UCSD-AML1 (cell line): ENCODE measurements around the gene EFCAB12.
"Not testable (repeated sequence)": the region's sequence is repeated elsewhere in the genome, so short reads cannot be mapped to it uniquely, and the experiment has no call there.

ENCODE experiments used
- DNase-seq: peaks from one replicate; lab custom pipeline; 2025; ENCODE audit not compliant: unreplicated experiment; lab: John Stamatoyannopoulos, UW

EFCAB12 gene

DNA sequence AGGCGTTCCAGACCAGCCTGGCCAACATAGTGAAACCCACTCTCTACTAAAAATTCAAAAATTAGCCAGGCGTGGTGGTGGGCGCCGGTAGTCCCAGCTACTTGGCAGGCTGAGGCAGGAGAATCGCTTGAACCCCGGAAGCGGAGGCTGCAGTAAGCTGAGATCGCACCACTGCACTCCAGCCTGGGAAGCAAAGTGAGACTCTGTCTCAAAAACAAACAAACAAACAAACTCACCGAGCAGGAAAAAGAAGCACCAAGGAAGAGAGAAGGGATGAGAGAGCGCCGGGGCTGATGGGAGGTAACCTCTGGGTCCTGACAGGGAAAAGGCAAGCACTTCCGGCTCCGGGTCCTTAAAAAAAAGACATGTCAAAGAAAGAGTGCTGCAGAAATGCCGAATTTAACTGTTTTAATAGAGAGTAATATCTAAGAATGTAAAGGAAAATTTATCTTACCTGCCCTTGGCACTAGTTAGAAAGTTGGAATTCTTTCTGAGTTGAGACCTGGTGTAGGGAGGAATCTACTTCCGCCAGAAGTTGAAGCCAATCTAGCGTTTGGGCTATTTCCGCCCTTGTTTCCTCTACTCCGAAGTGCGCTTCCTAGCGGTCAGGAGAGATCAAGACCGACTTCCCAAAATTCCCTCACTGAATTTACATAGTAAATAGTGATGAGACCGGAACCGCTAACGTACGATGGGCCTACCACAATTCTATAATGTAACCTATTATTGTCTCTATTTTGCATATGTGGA lies 29.1 kb downstream of the EFCAB12 start:
- peak; percentile 67 for DNase-seq

DNA sequence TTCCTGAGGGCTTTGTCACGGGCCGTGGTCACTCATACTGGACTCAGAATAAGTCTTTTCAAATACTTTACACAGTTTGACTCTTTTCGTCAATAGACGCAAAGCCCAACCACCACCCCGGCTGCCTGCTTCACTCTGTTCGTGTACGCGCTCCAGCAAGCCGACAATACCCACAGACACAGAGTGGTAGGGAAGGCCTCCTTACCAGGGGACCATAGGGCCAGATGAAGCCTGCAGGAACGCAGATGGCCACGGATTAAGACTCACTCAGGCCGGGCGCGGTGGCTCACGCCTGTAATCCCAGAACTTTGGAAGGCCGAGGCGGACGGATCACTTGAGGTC lies 29.7 kb downstream of the EFCAB12 start:
- no peak for DNase-seq

GRCh38 chr3:129393760-129394564 lies 34.5 kb downstream of the EFCAB12 start:
- DNase-seq: not testable (repeated sequence)

DNA sequence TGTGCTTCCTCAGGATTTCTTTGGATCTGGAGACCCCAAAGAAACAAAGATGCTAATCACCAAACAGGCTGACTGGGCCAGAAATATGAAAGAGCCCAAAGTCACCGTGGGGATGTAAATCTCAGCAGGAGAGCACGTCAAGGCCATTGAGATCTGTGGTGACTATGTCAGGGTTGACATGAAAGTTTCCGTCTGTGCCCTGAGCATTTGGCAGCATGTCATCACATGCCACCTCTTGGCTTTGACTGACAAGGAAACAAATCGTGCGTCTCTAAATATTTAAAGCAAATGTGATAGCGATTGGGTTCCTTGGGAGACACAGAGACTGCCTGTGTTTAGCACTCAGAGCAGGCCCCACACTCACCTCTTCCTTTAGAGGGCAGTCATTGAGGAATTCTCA lies 35.2 kb downstream of the EFCAB12 start:
- DNase-seq: no peak

GRCh38 chr3:129392106-129392887 lies 36.1 kb downstream of the EFCAB12 start:
- DNase-seq: not testable (repeated sequence)

DNA sequence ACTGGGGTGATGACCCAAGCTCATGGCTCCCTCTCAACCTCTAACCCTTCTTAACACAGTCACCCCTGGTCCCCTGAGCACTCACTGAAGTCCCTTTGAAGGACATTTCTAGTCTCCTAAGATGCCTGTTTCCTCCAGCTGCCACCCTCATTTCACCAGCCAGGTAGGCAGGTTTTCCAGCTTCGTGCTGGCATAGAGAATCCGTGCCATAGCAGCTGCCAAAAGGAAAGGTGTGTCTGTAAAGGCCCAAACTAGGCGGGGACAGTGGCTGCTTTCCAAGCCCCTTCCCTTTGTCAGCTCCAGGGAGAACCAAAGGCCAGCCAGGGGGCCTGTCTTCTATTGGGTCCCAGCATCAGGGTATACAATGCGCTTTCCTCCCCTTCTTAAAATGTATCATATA lies 36.9 kb downstream of the EFCAB12 start:
- not testable (repeated sequence) for DNase-seq

DNA sequence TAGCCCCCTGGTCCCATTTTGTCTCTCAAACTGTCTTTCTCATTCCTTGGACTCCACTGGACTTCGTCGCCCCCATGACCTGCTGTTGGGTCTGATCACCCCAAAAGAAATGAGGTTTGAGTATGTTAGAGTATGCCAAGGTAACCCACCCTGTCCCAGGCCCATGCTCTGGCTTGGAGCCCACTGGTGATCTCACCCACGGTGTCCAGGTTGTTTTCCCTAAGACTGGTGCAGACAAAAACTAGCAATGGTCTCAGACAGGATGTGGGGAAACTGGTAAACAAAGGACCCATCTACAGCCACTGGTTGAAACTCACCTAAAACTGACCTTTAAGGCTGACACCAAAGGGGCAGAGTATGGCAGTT lies 38.9 kb downstream of the EFCAB12 start:
- DNase-seq: no peak

DNA sequence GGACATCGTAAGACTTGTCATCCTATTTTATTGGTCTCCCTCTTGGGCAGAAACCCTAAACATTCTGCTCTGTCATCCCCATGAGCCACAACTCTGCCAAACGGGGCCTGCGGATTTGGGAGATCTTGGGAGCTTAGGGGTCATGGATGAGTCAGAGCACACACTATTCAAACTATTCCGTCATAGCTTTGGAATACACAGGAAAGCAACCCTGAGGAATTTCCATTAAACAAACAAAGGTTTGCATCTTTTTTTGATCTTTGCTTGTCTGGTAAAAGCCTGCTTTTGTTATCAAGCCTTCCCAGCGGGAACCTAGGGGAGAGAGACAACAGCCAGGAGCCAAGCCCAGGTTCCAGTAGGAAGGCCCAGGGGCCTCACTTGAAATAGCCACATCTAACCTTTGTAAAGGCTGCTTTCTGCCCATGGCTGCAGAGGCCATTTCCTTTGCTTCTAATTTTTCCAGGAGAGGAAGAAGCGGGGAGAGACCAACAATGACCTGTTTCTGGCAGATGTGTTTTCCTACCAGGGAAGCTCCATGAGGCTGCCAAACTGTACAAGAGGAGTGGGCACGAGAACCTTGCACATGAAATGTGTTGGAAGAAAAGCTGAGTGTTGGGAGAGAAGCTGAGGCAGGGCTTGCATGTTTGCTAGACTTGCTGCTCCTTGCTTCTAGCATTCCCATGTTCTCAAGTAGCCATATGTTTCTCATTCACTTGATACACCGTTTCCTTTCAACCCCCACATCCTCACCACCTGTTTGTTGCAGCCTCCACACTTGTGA lies 39.5 kb downstream of the EFCAB12 start:
- DNase-seq: not testable (repeated sequence)

DNA sequence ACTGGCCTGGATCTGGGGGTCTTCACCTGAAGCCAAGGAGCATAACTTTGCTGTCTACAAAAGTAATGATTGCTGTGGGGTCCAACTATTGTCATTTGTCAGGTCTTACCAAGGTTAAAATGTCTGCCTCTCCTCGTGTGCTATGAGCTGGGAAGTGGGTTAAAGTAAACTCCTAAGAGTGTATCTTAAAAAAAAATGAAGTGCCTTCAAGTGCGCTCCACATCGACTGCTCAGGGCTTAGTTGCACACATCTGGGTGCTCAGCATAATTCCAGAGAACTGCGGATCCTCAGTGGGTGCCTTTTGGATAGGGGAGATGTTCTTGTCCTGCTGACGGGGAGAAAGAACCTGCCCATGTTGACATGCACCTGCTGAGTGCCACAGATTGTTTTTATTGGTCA lies 40.9 kb downstream of the EFCAB12 start:
- DNase-seq: no peak

GRCh38 chr3:129386984-129387383 lies 41.5 kb downstream of the EFCAB12 start:
- DNase-seq: no peak

DNA sequence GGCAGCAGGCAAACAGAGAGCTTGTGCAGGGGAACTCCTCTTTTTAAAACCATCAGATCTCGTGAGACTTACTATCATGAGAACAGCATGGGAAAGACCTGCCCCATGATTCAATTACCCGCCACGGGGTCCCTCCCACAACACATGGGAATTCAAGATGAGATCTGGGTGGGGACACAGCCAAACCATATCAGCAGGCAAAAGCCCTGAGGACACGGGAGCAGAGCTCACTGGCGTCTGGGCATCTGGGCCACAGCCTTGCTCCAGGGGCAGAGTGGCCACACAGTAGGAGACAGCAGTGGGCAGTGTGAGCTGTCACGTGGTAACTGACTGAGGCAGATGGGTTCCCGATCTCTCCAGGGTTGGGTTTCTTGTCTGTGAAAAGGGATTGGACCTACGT lies 42.9 kb downstream of the EFCAB12 start:
- not testable (repeated sequence) for DNase-seq

- DNase-seq: no peak
Observed at GRCh38 chr3:129384594-129385323, 43.7 kb downstream of the EFCAB12 start.

- not testable (repeated sequence) for DNase-seq
Observed at GRCh38 chr3:129384103-129384502, 44.3 kb downstream of the EFCAB12 start.

GRCh38 chr3:129383292-129383860 lies 45.1 kb downstream of the EFCAB12 start:
- DNase-seq: peak; percentile 53

DNA sequence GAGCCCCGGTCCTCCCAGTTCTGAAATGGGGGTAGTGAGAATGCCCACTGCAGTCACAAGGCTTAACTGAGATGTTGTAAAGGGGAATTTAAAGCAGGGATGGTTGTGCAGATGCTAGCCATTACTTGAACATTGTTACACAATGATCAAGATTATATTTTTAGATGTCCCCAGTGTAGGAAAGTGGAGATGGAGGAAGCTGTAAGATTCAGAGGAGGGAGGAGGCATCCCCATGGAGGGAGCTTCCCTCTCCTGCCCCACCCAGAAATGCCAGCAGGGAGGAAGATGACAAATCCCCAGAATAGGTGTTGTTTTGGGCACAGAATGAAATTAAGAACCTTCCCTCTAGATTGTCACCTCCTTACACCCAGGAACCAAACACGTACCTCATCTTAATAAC lies 46.1 kb downstream of the EFCAB12 start:
- no peak for DNase-seq

- DNase-seq: no peak
Observed at GRCh38 chr3:129379582-129380358, 48.7 kb downstream of the EFCAB12 start.

DNA sequence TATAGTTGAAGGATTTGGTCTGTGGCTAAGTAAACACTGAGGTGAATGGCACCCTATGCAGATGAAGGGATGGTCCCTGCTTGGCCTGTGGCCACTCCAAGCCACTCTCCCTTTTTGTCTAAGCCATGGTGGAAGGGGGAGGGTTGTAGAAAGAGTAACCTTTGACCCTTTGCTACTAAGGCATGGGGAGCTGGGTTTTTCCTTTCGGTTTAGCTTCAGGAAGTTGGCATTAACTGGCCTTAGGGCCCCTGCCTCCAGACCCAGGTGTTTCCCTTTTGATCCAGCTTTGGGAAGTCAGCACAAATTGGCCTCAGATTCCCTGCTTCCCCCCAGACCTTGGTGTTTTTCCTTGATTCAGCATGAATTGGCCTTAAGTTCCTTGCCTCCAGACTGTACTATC lies 49.5 kb downstream of the EFCAB12 start:
- no peak for DNase-seq

GRCh38 chr3:129377615-129378014 lies 50.8 kb downstream of the EFCAB12 start:
- no peak for DNase-seq

DNA sequence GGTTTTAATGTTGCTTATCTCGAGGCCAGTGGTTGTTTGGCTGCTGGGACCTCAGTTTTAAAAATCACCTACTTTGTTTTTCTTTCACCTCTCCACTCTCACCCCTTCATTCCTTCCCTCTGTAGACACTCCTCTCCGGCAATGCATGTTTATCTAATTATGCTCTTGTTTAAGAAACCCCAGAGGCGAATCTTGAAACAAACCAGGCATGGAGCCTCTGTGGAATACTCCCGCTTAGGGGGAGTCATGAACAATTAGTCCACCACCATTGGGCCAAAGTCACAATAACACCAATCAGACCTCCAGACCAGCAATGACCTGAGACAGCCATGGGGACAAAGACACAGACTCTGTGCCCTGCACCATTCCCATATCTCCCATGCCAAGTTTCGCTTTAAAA lies 53.3 kb downstream of the EFCAB12 start:
- DNase-seq: no peak
